Caco-2 (cell line): ENCODE results near the gene CDCA8. TPM values are rescaled to one million over a fixed set of nuclear protein-coding genes. Genes with fewer than 3 reads are reported as not detected.

Experiments used
- BruUV-seq: library from RNA; stranded (reverse); fragments of 400-500 nt; replicated peaks from 2 replicates; lab custom pipeline; 2021; lab: Mats Ljungman, UMichigan
- CTCF ChIA-PET: fragments of 300-600 bp; sonication (Branson Sonifier 250); formaldehyde crosslinking; loops from one replicate; lab custom pipeline; 2022; ENCODE audit warnings: antibody characterized with exemption; lab: Charles Lee
- POLR2A ChIA-PET: fragments of 300-600 bp; sonication (Branson Sonifier 250); formaldehyde crosslinking; loops from one replicate; lab custom pipeline; 2022; ENCODE audit warnings: antibody characterized with exemption; lab: Charles Lee
- DNase-seq, 2 experiments: peaks; one replicate each; pipeline versions ENCODE4 v3.0.0 to v3.0.0-alpha.2; 2020 to 2022
- H3K27me3 ChIP-seq: replicated peaks from 2 replicates; pipeline ENCODE4 v1.6.0; 2011; ENCODE audit warnings: low read length; ENCODE audit not compliant: control insufficient read depth, insufficient read depth
- H3K36me3 ChIP-seq: 2 replicates; pipeline ENCODE4 v1.5.1; 2011; ENCODE audit warnings: low read length; ENCODE audit not compliant: control insufficient read depth, insufficient read depth
- H3K4me1 ChIP-seq: fragments of 250-450 bp; sonication (Bioruptor Pico); 2 replicates; pipeline ENCODE4 v1.5.1; 2020; ENCODE audit warnings: mild to moderate bottlenecking
- H3K4me3 ChIP-seq: 2 replicates; pipeline ENCODE4 v1.5.1; 2011; ENCODE audit warnings: low read depth, mild to moderate bottlenecking, control low read depth, low read length
- H3K9me3 ChIP-seq: fragments of 250-450 bp; sonication (Bioruptor Pico); 2 replicates; pipeline ENCODE4 v1.5.1; 2020; ENCODE audit warnings: mild to moderate bottlenecking, moderate library complexity
- H3K27ac Mint-ChIP-seq: one replicate; pipeline ENCODE4 v1.8.0; 2022; ENCODE audit warnings: mixed read lengths; ENCODE audit not compliant: unreplicated experiment
- H3K27me3 Mint-ChIP-seq: one replicate; pipeline ENCODE4 v1.8.0; 2022; ENCODE audit warnings: mixed read lengths; ENCODE audit not compliant: insufficient read depth, unreplicated experiment
- H3K36me3 Mint-ChIP-seq: one replicate; pipeline ENCODE4 v1.8.0; 2022; ENCODE audit warnings: mild to moderate bottlenecking, mixed read lengths; ENCODE audit not compliant: insufficient read depth, unreplicated experiment
- H3K4me1 Mint-ChIP-seq: one replicate; pipeline ENCODE4 v1.8.0; 2022; ENCODE audit warnings: low read depth, mixed read lengths; ENCODE audit not compliant: unreplicated experiment
- H3K4me3 Mint-ChIP-seq: one replicate; pipeline ENCODE4 v1.8.0; 2022; ENCODE audit warnings: mild to moderate bottlenecking, moderate library complexity, mixed read lengths; ENCODE audit not compliant: unreplicated experiment
- H3K9me3 Mint-ChIP-seq: one replicate; pipeline ENCODE4 v1.8.0; 2022; ENCODE audit warnings: mixed read lengths; ENCODE audit not compliant: unreplicated experiment
- CTCF ChIP-seq, 2 experiments: fragments of 200-600 bp in 1 of 2; IDR thresholded peaks; 1 replicate in 1 of 2; 2 replicates in 1 of 2; pipeline versions ENCODE4 v1.5.1 to v1.8.0; 2011 to 2022; ENCODE audit warnings: antibody characterized with exemption in 1 of 2, control low read depth in 1 of 2, inconsistent platforms in 1 of 2, low read depth in 1 of 2, low read length in 1 of 2, mild to moderate bottlenecking in 1 of 2, moderate library complexity in 1 of 2; ENCODE audit not compliant: insufficient read depth in 1 of 2, severe bottlenecking in 1 of 2, unreplicated experiment in 1 of 2
- intact Hi-C: fragments of 100-400 bp; cut with micrococcal nuclease; formaldehyde crosslinking; loops from one replicate; pipeline ENCODE4 v1.10.0; 2022; ENCODE audit not compliant: unreplicated experiment
- total RNA-seq: library from RNA; stranded (reverse); gene quantifications from 2 replicates; pipeline ENCODE4 v1.2.3, GENCODE V29; 2022

The CDCA8 gene
- total RNA-seq, 1 experiment from 2014 or later: 37.0 TPM

DNA sequence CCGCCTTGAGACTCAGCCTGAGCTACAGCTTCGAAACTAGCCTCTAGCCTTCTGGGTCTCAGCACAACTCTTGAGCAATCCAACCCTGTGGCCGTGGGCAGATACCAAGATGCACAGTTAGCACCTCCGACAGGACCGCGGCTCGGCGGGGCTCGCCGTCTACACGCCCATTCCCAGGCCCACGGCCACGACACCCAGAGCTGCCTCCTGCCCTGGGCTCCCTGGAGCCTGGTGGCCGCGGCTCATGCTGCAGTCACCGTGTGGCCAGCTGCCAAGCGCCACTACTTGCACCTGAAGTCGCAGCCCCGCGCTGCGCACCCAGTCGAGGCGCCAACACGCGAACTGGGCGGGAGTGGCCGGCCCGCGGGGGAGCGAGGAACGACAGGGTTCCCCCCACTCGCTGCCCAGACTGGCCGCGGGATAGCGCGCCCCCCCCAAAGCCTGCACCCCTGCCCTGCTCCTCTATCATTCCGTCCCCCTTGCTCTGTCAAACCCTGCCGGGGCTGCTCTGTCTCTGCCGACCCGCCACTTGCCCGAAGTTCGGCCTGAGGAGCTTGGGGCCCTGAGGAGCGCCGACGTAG lies 729 bp upstream of the CDCA8 start:
- Mint-ChIP-seq H3K27me3 (no peaks in the 10 kb centered on the region), H3K9me3 (no peaks in the 10 kb centered on the region), H3K36me3 (peaks cover 31% of the 10 kb centered on the region), H3K4me3 (peak overlapping the region; percentile 93), H3K4me1 (no peaks in the 10 kb centered on the region), H3K27ac (peak overlapping the region; percentile 79)
- H3K9me3 ChIP-seq: no peaks in the 10 kb centered on the region
- intact Hi-C loops: loop anchor here (5.0 kb wide), 1 partner anchor 61 kb away; no protein-coding TSS in a partner anchor
- peak overlapping the region; percentile 55 for H3K4me3 ChIP-seq
- no peaks in the 10 kb centered on the region for H3K36me3 ChIP-seq
- no peaks in the 10 kb centered on the region for H3K4me1 ChIP-seq
- CTCF ChIA-PET: interaction anchor here (0.7 kb wide), 2 partner anchors 24 to 204 kb away, joined by 3 to 4 read pairs; no protein-coding TSS in a partner anchor
- POLR2A ChIA-PET: interaction anchor here (0.6 to 1.5 kb wide), 3 partner anchors 96 to 325 kb away, joined by 3 to 5 read pairs (median 4); partner anchors contain the start of genes C1orf122 and YRDC
- peak; percentile 22 to 41 for DNase-seq
- H3K27me3 ChIP-seq: no peaks in the 10 kb centered on the region
- BruUV-seq: no TSS peak
- no peak for TF ChIP-seq CTCF (IDR thresholded peaks at IDR 0.05; ENCODE audit: insufficient read depth in 1 of 2, low read depth in 1 of 2, low read length in 1 of 2, severe bottlenecking in 1 of 2, unreplicated experiment in 1 of 2)

DNA sequence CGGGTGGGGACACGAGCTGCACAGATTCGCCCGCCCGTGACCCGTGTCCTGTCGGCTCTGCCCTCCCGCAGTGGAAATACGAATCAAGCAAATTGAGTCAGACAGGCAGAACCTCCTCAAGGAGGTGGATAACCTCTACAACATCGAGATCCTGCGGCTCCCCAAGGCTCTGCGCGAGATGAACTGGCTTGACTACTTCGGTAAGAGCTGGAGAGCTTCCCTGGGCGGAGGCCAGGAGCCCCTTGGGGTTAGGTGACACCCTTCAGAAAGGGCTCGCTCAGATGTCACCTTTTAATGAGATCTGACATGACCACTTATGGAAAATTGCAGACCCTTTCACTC lies 489 bp downstream of the CDCA8 start:
- Histone ChIP-seq H3K4me3 (peak overlapping the region; percentile 91), H3K27me3 (no peaks in the 10 kb centered on the region), H3K9me3 (no peaks in the 10 kb centered on the region), H3K36me3 (no peaks in the 10 kb centered on the region), H3K4me1 (no peaks in the 10 kb centered on the region)
- ChIA-PET POLR2A (interaction anchor here (0.7 to 1.5 kb wide), 2 partner anchors 9 to 115 kb away, joined by 4 to 5 read pairs; partner anchors contain the start of genes C1orf122 and YRDC), CTCF (no interaction called here)
- Mint-ChIP-seq H3K27me3 (no peaks in the 10 kb centered on the region), H3K9me3 (no peaks in the 10 kb centered on the region), H3K4me1 (no peaks in the 10 kb centered on the region), H3K4me3 (peak overlapping the region; percentile 93), H3K27ac (peak overlapping the region; percentile 79), H3K36me3 (peaks cover 25% of the 10 kb centered on the region)
- DNase-seq: no peak
- no TSS peak for BruUV-seq
- TF ChIP-seq CTCF (IDR thresholded peaks at IDR 0.05; ENCODE audit: insufficient read depth in 1 of 2, low read depth in 1 of 2, low read length in 1 of 2, severe bottlenecking in 1 of 2, unreplicated experiment in 1 of 2): no peak
- intact Hi-C loops: loop anchor here (5.0 kb wide), 1 partner anchor 59 kb away; no protein-coding TSS in a partner anchor

DNA sequence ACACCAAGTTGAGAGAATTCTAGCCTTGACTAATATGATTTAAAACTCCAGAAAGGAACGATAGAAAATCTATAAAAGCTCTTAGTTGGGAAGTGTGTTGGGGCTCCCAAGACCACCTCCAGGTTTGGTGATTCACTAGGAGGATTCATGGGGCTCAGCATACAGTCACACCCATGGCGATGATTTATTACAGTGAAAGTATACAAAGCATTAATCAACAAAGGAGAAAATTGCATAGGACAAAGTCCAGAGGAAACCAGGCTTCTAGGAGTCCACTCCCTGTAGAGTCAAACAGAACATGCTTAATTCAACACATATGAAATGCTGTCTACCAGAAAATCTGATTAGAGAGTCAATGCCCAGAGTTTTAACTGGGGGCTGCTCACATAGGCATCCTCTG lies 4.8 kb downstream of the CDCA8 start:
- no peaks in the 10 kb centered on the region for H3K4me1 Mint-ChIP-seq
- TF ChIP-seq CTCF (IDR thresholded peaks at IDR 0.05; ENCODE audit: insufficient read depth in 1 of 2, low read depth in 1 of 2, low read length in 1 of 2, severe bottlenecking in 1 of 2, unreplicated experiment in 1 of 2): no peak
- POLR2A ChIA-PET: no interaction called here
- no peaks in the 10 kb centered on the region for H3K27me3 ChIP-seq
- no peak overlapping the region for H3K4me3 ChIP-seq
- no peak for DNase-seq
- CTCF ChIA-PET: no interaction called here
- H3K27ac Mint-ChIP-seq: no peak overlapping the region
- no TSS peak for BruUV-seq
- no peaks in the 10 kb centered on the region for H3K36me3 ChIP-seq
- no peaks in the 10 kb centered on the region for H3K9me3 ChIP-seq
- H3K4me1 ChIP-seq: no peaks in the 10 kb centered on the region
- no peaks in the 10 kb centered on the region for H3K9me3 Mint-ChIP-seq
- intact Hi-C loops: no loop called here
- peaks cover 35% of the 10 kb centered on the region for H3K36me3 Mint-ChIP-seq
- H3K27me3 Mint-ChIP-seq: no peaks in the 10 kb centered on the region
- H3K4me3 Mint-ChIP-seq: no peak overlapping the region
